HG03159 (cell line): Measurements from ENCODE around the gene FAM240B.

Experiments used
- ATAC-seq: cut with Tn5 transposase; IDR thresholded peaks from one replicate; pipeline ENCODE4 v1.9.1; 2021; ENCODE audit warnings: mild to moderate bottlenecking, moderate library complexity; ENCODE audit not compliant: unreplicated experiment

Gene FAM240B

GRCh38 chr9:38720083-38720745, at the start of gene FAM240B:
FAM240B (minus strand) TSS chr9:38720133; CDS start chr9:38703999, 16,134 bp downstream.
- no peak for ATAC-seq

GRCh38 chr9:38768351-38768761, 48.4 kb upstream of the FAM240B start:
- no peak for ATAC-seq

GRCh38 chr9:38765101-38765500, 45.2 kb upstream of the FAM240B start:
- no peak for ATAC-seq

GRCh38 chr9:38761999-38762398, 42.1 kb upstream of the FAM240B start:
- ATAC-seq, result no peak

- no peak for ATAC-seq
Measured at GRCh38 chr9:38761339-38761738, 41.4 kb upstream of the FAM240B start.

- ATAC-seq, result no peak
Measured at GRCh38 chr9:38756702-38757101, 36.8 kb upstream of the FAM240B start.

- ATAC-seq, result no peak
Measured at GRCh38 chr9:38747941-38748340, 28.0 kb upstream of the FAM240B start.

GRCh38 chr9:38747067-38747466, 27.1 kb upstream of the FAM240B start:
- ATAC-seq, result no peak

GRCh38 chr9:38746303-38746702, 26.4 kb upstream of the FAM240B start:
- ATAC-seq, result no peak

GRCh38 chr9:38744484-38744883, 24.6 kb upstream of the FAM240B start:
- ATAC-seq, result no peak

GRCh38 chr9:38737246-38737645, 17.3 kb upstream of the FAM240B start:
- ATAC-seq, result no peak

GRCh38 chr9:38734831-38735230, 14.9 kb upstream of the FAM240B start:
- no peak for ATAC-seq

- ATAC-seq, result no peak
Measured at GRCh38 chr9:38733503-38733902, 13.6 kb upstream of the FAM240B start.

- ATAC-seq, result no peak
Measured at GRCh38 chr9:38732885-38733284, 13.0 kb upstream of the FAM240B start.

GRCh38 chr9:38727497-38728001, 7.6 kb upstream of the FAM240B start:
- ATAC-seq, result no peak

- ATAC-seq, result no peak
Measured at GRCh38 chr9:38724754-38725153, 4.8 kb upstream of the FAM240B start.

- no peak for ATAC-seq
Measured at GRCh38 chr9:38718148-38718547, 1.8 kb downstream of the FAM240B start.

GRCh38 chr9:38715684-38716083, 4.2 kb downstream of the FAM240B start:
- no peak for ATAC-seq

GRCh38 chr9:38713426-38713825, 6.5 kb downstream of the FAM240B start:
- no peak for ATAC-seq

- ATAC-seq, result no peak
Measured at GRCh38 chr9:38708759-38709158, 11.2 kb downstream of the FAM240B start.

- ATAC-seq, result peak; percentile 62
Measured at GRCh38 chr9:38707885-38708637, 11.9 kb downstream of the FAM240B start.

GRCh38 chr9:38706493-38706892, 13.4 kb downstream of the FAM240B start:
- no peak for ATAC-seq
